H4 (cell line): ENCODE data around the gene OLFM2. TPM values are rescaled to one million over a fixed set of nuclear protein-coding genes. Genes with fewer than 3 reads are reported as not detected.
"Not testable (repeated sequence)": the region's sequence is repeated elsewhere in the genome, so short reads cannot be mapped to it uniquely, and the experiment has no call there.

ENCODE experiments used
- DNase-seq: peaks from one replicate; pipeline ENCODE4 v3.0.0-alpha.2; 2015; ENCODE audit warnings: low spot score
- total RNA-seq: library from RNA; depleted of rRNA; stranded (reverse); fragments of >200 nt; shearing (Covaris generic); gene quantifications from 2 replicates; pipeline ENCODE4 v1.2.3, GENCODE V29; 2014

Gene OLFM2
- total RNA-seq, 1 experiment from 2014 or later: 17.3 TPM

GRCh38 chr19:9863759-9864158 is 72.6 kb downstream of the OLFM2 start:
- DNase-seq: no peak

GRCh38 chr19:9862938-9863337 is 73.4 kb downstream of the OLFM2 start:
- no peak for DNase-seq

- DNase-seq: no peak
Measured at GRCh38 chr19:9861503-9861902, 74.8 kb downstream of the OLFM2 start.

- no peak for DNase-seq
Measured at GRCh38 chr19:9860407-9860806, 75.9 kb downstream of the OLFM2 start.

GRCh38 chr19:9858766-9859165 is 77.5 kb downstream of the OLFM2 start:
- DNase-seq: no peak

- DNase-seq: no peak
Measured at GRCh38 chr19:9857920-9858746, 78.2 kb downstream of the OLFM2 start.

- DNase-seq: no peak
Measured at GRCh38 chr19:9857076-9857721, 79.1 kb downstream of the OLFM2 start.

GRCh38 chr19:9856609-9857008 is 79.7 kb downstream of the OLFM2 start:
- DNase-seq: no peak

- DNase-seq: no peak
Measured at GRCh38 chr19:9854282-9854846, 82.0 kb downstream of the OLFM2 start.

- no peak for DNase-seq
Measured at GRCh38 chr19:9850235-9850959, 85.9 kb downstream of the OLFM2 start.

- no peak for DNase-seq
Measured at GRCh38 chr19:9849791-9850190, 86.5 kb downstream of the OLFM2 start.

GRCh38 chr19:9848762-9849161 is 87.6 kb downstream of the OLFM2 start:
- DNase-seq: no peak

GRCh38 chr19:9848060-9848459 is 88.3 kb downstream of the OLFM2 start:
- DNase-seq: no peak

- peak; percentile 87 for DNase-seq
Measured at GRCh38 chr19:9847087-9847671, 89.1 kb downstream of the OLFM2 start.

GRCh38 chr19:9843626-9844273 is 92.6 kb downstream of the OLFM2 start:
- not testable (repeated sequence) for DNase-seq

- DNase-seq: no peak
Measured at GRCh38 chr19:9842834-9843625, 93.3 kb downstream of the OLFM2 start.

- no peak for DNase-seq
Measured at GRCh38 chr19:9839415-9839814, 96.9 kb downstream of the OLFM2 start.

GRCh38 chr19:9838324-9838723 is 98.0 kb downstream of the OLFM2 start:
- no peak for DNase-seq

GRCh38 chr19:9836021-9836420 is 100.3 kb downstream of the OLFM2 start:
- no peak for DNase-seq

- no peak for DNase-seq
Measured at GRCh38 chr19:9835507-9835949, 100.8 kb downstream of the OLFM2 start.
